Gastroesophageal sphincter (tissue), 4 donors: ENCODE measurements around the gene UBE2L6. TPM values are rescaled to one million over a fixed set of nuclear protein-coding genes. Genes with fewer than 3 reads are reported as not detected.
A peak's percentile ranks its signal among the peaks of the same experiment; 100 is the strongest.

Source experiments
- ATAC-seq: fragments of 150-250 bp; one replicate; pipeline ENCODE4 v1.9.1; 2016; ENCODE audit warnings: mild to moderate bottlenecking, moderate library complexity
- H3K27ac ChIP-seq, 4 donors: fragments of 200-600 bp; sonication (generic) in 3 of 4; 1 replicate in 3 of 4; 2 replicates in 1 of 4; pipeline ENCODE4 v1.5.1; 2016 to 2019
- H3K27me3 ChIP-seq: fragments of 200-600 bp; sonication (generic); one replicate; pipeline ENCODE4 v1.5.1; 2019
- H3K36me3 ChIP-seq, 2 donors: fragments of 200-600 bp; sonication (generic); one replicate each; pipeline ENCODE4 v1.5.1; 2019; ENCODE audit warnings: control low read depth in 1 of 2
- H3K4me1 ChIP-seq, 3 donors: fragments of 200-600 bp; sonication (generic); 1 replicate in 2 of 3; 2 replicates in 1 of 3; pipeline ENCODE4 v1.5.1; 2016 to 2019; ENCODE audit warnings: control low read depth in 2 of 3
- H3K4me3 ChIP-seq, 2 donors: fragments of 200-600 bp; sonication (generic); one replicate each; pipeline ENCODE4 v1.5.1; 2019; ENCODE audit warnings: mild to moderate bottlenecking in 1 of 2, moderate library complexity in 1 of 2
- H3K9me3 ChIP-seq, 3 donors: fragments of 200-600 bp; sonication (generic); one replicate each; pipeline ENCODE4 v1.5.1; 2017 to 2019; ENCODE audit warnings: control low read depth in 2 of 3
- CTCF ChIP-seq, 4 experiments: fragments of 200-600 bp in 2 of 4; fragments of 450-650 bp in 2 of 4; sonication (generic) in 1 of 4; IDR thresholded peaks; one replicate each; pipeline ENCODE4 v1.5.1; 2017 to 2019; ENCODE audit warnings: antibody characterized with exemption in 4 of 4, mild to moderate bottlenecking in 2 of 4, moderate library complexity in 2 of 4
- EP300 ChIP-seq: sonication (generic); formaldehyde crosslinking; IDR thresholded peaks from one replicate; pipeline ENCODE4 v1.6.1; 2017; ENCODE audit warnings: antibody characterized with exemption, mild to moderate bottlenecking
- POLR2A ChIP-seq, 2 donors: fragments of 450-650 bp; IDR thresholded peaks; one replicate each; pipeline ENCODE4 v1.6.1; 2017; ENCODE audit warnings: antibody characterized with exemption in 2 of 2, mild to moderate bottlenecking in 2 of 2, moderate library complexity in 1 of 2
- POLR2AphosphoS5 ChIP-seq: sonication (generic); formaldehyde crosslinking; IDR thresholded peaks from one replicate; pipeline ENCODE4 v1.6.1; 2017; ENCODE audit warnings: antibody characterized with exemption
- WGBS, 2 donors: methylation state at CpG; one replicate each; pipeline ENCODE4 v1.1.5; 2018; ENCODE audit warnings: low coverage in 1 of 2; 5-methylcytosine and 5-hydroxymethylcytosine counted together
- total RNA-seq, 4 donors: library from RNA; depleted of rRNA; stranded (reverse); fragments of >200 nt; gene quantifications; one replicate each; pipeline ENCODE4 v1.1.0, GENCODE V29; 2016

Gene UBE2L6
- total RNA-seq, 4 donors from 2014 or later = 15.3 to 34.6 (median 28.3) TPM

DNA sequence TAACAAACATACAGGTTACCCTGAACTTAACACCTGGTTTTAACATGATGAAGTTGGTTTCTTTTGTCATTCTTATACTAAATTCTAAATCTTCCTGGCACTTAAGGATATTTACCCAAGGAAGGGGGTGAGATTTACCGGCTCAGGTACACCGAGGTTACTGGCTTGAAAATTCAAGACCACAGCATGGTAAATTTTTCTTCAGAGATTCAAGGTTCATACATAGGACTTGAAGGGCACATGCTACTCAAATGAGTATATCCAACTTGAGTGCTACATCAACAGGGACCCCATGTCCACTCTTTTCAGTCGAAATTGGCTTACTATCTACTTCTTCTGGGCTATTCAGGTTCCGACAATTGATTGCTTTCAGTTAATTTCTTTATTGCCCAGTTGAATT is 42.7 kb upstream of the UBE2L6 start:
- H3K27ac ChIP-seq = no peak overlapping the region
- no peaks in the 10 kb centered on the region for H3K4me1 ChIP-seq
- no peak for ATAC-seq
- TF ChIP-seq EP300 = no peak
- no peak for TF ChIP-seq POLR2A (IDR thresholded peaks at IDR 0.05)
- no peak for TF ChIP-seq CTCF (IDR thresholded peaks at IDR 0.05)
- no peak for TF ChIP-seq POLR2AphosphoS5
- H3K4me3 ChIP-seq = no peak overlapping the region
- peaks cover 0 to 99% of the 10 kb centered on the region in 2 donors for H3K36me3 ChIP-seq
- no peaks in the 10 kb centered on the region for H3K27me3 ChIP-seq
- 89 to 90% methylated on average over 4 of the region's 4 CpGs for WGBS, 2 donors
- no peaks in the 10 kb centered on the region for H3K9me3 ChIP-seq

DNA sequence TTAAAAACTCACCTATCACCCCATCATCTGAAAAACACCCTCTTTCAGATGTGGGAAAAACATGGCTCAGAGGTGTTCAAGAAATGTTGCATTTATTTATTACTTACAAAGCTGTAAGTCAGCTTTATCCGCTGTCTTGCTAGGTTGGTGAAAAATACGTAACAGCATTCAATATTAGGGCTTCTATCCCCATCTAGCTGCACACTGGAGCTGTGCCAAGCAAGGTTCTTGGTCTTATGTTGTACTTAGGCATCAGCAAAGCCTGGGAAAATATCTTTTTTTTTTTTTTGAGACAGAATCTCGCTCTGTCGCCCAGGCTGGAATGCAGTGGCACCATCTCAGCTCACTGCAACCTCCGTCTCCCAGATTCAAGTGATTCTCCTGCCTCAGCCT is 37.6 kb upstream of the UBE2L6 start:
- WGBS, 2 donors = 90 to 100% methylated on average over 2 to 5 of the region's 5 CpGs
- Histone ChIP-seq H3K9me3 (no peaks in the 10 kb centered on the region), H3K4me3 (no peak overlapping the region), H3K27ac (no peak overlapping the region), H3K36me3 (peaks cover 0 to 89% of the 10 kb centered on the region in 2 donors), H3K27me3 (no peaks in the 10 kb centered on the region), H3K4me1 (no peaks in the 10 kb centered on the region)
- TF ChIP-seq POLR2A (IDR thresholded peaks at IDR 0.05) = no peak
- no peak for TF ChIP-seq CTCF (IDR thresholded peaks at IDR 0.05)
- no peak for TF ChIP-seq EP300
- TF ChIP-seq POLR2AphosphoS5 = no peak
- ATAC-seq = no peak

DNA sequence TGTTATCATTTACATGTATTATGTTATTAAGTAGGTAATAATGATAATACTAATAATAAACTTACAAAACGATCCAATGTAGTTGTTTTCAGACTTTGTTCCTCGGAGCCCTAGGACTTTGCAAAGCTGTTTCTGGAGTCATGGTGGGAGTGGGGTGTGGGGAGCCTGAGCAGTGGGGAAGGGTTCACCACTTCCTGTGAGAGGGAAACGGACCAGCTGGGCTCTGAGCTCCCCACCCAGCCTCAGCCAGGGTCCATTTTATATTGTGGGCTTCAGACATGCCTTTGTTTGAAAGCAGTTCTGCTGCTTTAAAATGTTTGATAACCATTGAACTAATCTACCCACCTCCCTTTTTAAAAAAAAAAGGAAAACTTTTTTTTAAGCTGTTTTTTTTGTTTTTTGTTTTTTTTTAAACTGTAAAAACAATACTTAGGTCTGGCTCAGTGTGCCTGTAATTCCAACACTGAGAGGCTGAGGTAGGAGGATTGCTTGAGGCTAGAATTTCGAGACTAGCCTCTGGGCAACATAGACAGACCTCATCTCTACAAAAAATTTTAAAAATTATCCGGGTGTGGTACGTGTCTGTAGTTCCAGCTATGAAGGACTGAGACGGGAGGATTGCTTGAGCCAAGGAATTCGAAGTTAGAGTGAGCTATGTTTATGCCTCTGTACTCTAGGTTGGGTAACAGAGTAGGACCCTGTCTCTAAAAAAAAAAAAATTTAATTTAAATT is 37.0 kb upstream of the UBE2L6 start:
- WGBS, 2 donors = 45 to 51% methylated on average over 8 of the region's 8 CpGs
- no peak overlapping the region for H3K27ac ChIP-seq
- no peaks in the 10 kb centered on the region for H3K9me3 ChIP-seq
- H3K36me3 ChIP-seq = peaks cover 0 to 86% of the 10 kb centered on the region in 2 donors
- H3K4me3 ChIP-seq = no peak overlapping the region
- TF ChIP-seq POLR2AphosphoS5 (no peak), CTCF (IDR thresholded peaks at IDR 0.05) (no peak), EP300 (no peak), POLR2A (IDR thresholded peaks at IDR 0.05) (no peak)
- peaks cover 0 to 3% (median 0%) of the 10 kb centered on the region in 3 donors for H3K4me1 ChIP-seq
- ATAC-seq = no peak
- H3K27me3 ChIP-seq = no peaks in the 10 kb centered on the region

DNA sequence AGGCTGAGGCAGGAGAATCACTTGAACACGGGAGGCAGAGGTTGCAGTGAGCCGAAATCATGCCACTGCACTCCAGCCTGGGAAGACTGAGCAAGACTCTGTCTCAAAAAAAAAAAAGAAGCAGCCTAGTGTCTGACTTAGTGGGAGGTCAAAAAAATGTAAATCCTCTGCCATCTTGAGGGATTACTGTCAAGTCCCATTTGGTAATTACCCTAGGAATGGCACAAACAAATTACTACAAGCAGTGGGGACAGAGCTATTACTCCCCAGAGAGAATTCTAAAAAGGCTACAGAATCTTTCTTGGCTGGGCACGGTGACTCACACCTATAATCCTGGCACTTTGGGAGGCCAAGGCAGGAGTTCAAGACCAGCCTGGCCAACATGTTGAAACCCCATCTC is 33.8 kb upstream of the UBE2L6 start:
- Histone ChIP-seq H3K4me3 (no peak overlapping the region), H3K27ac (no peak overlapping the region), H3K27me3 (no peaks in the 10 kb centered on the region), H3K4me1 (peaks cover 0 to 31% (median 4%) of the 10 kb centered on the region in 3 donors), H3K36me3 (peaks cover 0 to 56% of the 10 kb centered on the region in 2 donors), H3K9me3 (no peaks in the 10 kb centered on the region)
- no peak for ATAC-seq
- TF ChIP-seq EP300 (no peak), POLR2A (IDR thresholded peaks at IDR 0.05) (no peak), CTCF (IDR thresholded peaks at IDR 0.05) (no peak), POLR2AphosphoS5 (no peak)
- WGBS, 2 donors = 89 to 100% methylated on average over 1 to 2 of the region's 3 CpGs

DNA sequence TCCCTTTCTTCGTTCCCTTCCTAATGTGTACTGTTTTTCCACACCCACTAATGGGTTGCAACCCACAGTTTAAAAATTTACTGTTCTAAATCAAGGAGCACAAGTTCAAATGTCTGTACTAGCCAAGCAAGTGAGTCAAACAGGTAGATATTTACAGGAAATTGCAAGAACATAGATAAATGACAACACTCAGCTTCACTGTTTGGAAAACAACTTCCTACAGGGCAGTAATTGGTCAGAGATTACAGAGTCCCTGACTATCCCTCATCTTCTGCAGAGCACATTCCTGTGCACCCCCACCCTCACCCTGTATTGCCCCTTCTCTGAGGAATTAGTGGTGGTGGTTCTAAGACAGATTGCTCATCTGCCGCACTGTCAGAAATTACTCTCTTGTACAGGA is 31.9 kb upstream of the UBE2L6 start:
- Histone ChIP-seq H3K27me3 (no peaks in the 10 kb centered on the region), H3K4me1 (peaks cover 0 to 34% (median 4%) of the 10 kb centered on the region in 3 donors), H3K27ac (peak overlapping the region in 3 of 4 donors; percentile 89 to 93 (median 90)), H3K36me3 (peaks cover 0 to 37% of the 10 kb centered on the region in 2 donors), H3K4me3 (peak overlapping the region in 1 of 2 donors; percentile 68), H3K9me3 (no peaks in the 10 kb centered on the region)
- no peak for ATAC-seq
- 9% methylated on average over 2 of the region's 2 CpGs; no CpG with 5 or more reads in 1 of the 2 donors for WGBS, 2 donors
- TF ChIP-seq EP300 = no peak
- TF ChIP-seq POLR2A (IDR thresholded peaks at IDR 0.05) = no peak
- no peak for TF ChIP-seq CTCF (IDR thresholded peaks at IDR 0.05)
- peak; percentile 12 for TF ChIP-seq POLR2AphosphoS5
